Tibial artery (tissue), 4 donors: ENCODE data around the gene MRPS23.

Source experiments
- DNase-seq, 2 donors: peaks; one replicate each; pipeline ENCODE4 v3.0.0-alpha.2; 2019
- H3K27ac ChIP-seq, 2 donors: fragments of 200-600 bp; sonication (generic) in 1 of 2; 1 replicate in 1 of 2; 2 replicates in 1 of 2; pipeline ENCODE4 v1.5.1; 2018 to 2019; ENCODE audit warnings: mild to moderate bottlenecking in 1 of 2
- H3K27me3 ChIP-seq, 2 donors: fragments of 200-600 bp; sonication (generic) in 1 of 2; one replicate each; pipeline versions ENCODE4 v1.5.1 to v1.6.0; 2016 to 2019
- H3K36me3 ChIP-seq, 3 donors: fragments of 200-600 bp; sonication (generic) in 2 of 3; one replicate each; pipeline ENCODE4 v1.5.1; 2016 to 2019; ENCODE audit warnings: mild to moderate bottlenecking in 2 of 3
- H3K4me1 ChIP-seq, 4 donors: fragments of 200-600 bp; sonication (generic) in 2 of 4; 1 replicate in 3 of 4; 2 replicates in 1 of 4; pipeline ENCODE4 v1.5.1; 2016 to 2019
- H3K4me3 ChIP-seq, 2 donors: fragments of 200-600 bp; sonication (generic) in 1 of 2; 1 replicate in 1 of 2; 2 replicates in 1 of 2; pipeline ENCODE4 v1.5.1; 2018 to 2019; ENCODE audit warnings: mild to moderate bottlenecking in 2 of 2
- H3K9me3 ChIP-seq, 3 donors: fragments of 200-600 bp; sonication (generic) in 1 of 3; one replicate each; pipeline ENCODE4 v1.5.1; 2016 to 2019
- CTCF ChIP-seq, 2 experiments: fragments of 200-600 bp in 1 of 2; fragments of 450-650 bp in 1 of 2; IDR thresholded peaks; one replicate each; pipeline ENCODE4 v1.5.1; 2017 to 2019; ENCODE audit warnings: antibody characterized with exemption in 2 of 2, mild to moderate bottlenecking in 1 of 2, moderate library complexity in 1 of 2
- intact Hi-C: fragments of 100-400 bp; cut with DNase I; formaldehyde crosslinking; loops from one replicate; pipeline ENCODE4 v1.15.0; 2023; ENCODE audit warnings: low total_unique reads

The MRPS23 gene

GRCh38 chr17:57788725-57789124, 61.1 kb downstream of the MRPS23 start:
- intact Hi-C loops, result no loop called here

GRCh38 chr17:57785022-57785421, 64.8 kb downstream of the MRPS23 start:
- no peak for TF ChIP-seq CTCF (IDR thresholded peaks at IDR 0.05)
- H3K4me3 ChIP-seq, result no peak overlapping the region
- H3K27me3 ChIP-seq, result peaks cover 0 to 47% of the 10 kb centered on the region in 2 donors
- H3K4me1 ChIP-seq, result peaks cover 0 to 16% (median 8%) of the 10 kb centered on the region in 4 donors
- intact Hi-C loops, result no loop called here
- DNase-seq, result no peak
- H3K9me3 ChIP-seq, result no peaks in the 10 kb centered on the region
- H3K36me3 ChIP-seq, result no peaks in the 10 kb centered on the region
- H3K27ac ChIP-seq, result no peak overlapping the region

More at GRCh38 chr17:57788725-57789124, 61.1 kb downstream of the MRPS23 start:
- peaks cover 0 to 24% of the 10 kb centered on the region in 2 donors for H3K27me3 ChIP-seq
- no peak for TF ChIP-seq CTCF (IDR thresholded peaks at IDR 0.05)
- no peak for DNase-seq
- H3K27ac ChIP-seq, result no peak overlapping the region
- H3K4me3 ChIP-seq, result no peak overlapping the region
- no peaks in the 10 kb centered on the region for H3K4me1 ChIP-seq
- no peaks in the 10 kb centered on the region for H3K36me3 ChIP-seq
- no peaks in the 10 kb centered on the region for H3K9me3 ChIP-seq
